Measurements from ENCODE around the gene TEDC1.

TEDC1 gene

GRCh38 chr14:105494606-105494929 is 3.5 kb downstream of the TEDC1 start:
- Histone ChIP-seq H3K27ac (ENCODE audit: low read depth, low read length) (no peak overlapping the region), H3K9me2 (replicated peaks; ENCODE audit: control insufficient read depth, low read length) (no peaks in the 10 kb centered on the region), H3K36me3 (ENCODE audit: control insufficient read depth, low read length) (peaks cover 9% of the 10 kb centered on the region), H3K4me2 (ENCODE audit: low read length) (no peak overlapping the region), H3K27me3 (ENCODE audit: control insufficient read depth, low read length) (no peaks in the 10 kb centered on the region), H3K9me3 (ENCODE audit: control insufficient read depth, insufficient read depth, low read length) (no peaks in the 10 kb centered on the region), H4K20me1 (ENCODE audit: control insufficient read depth, insufficient read depth, low read depth, low read length) (peaks cover 8% of the 10 kb centered on the region; the same call in 1 of the 2 replicates), H3K4me1 (ENCODE audit: control insufficient read depth, low read length) (peaks cover 11% of the 10 kb centered on the region), H3K79me2 (ENCODE audit: control insufficient read depth, low read length) (peaks cover 9% of the 10 kb centered on the region), H3F3A (ENCODE audit: control insufficient read depth, insufficient read depth) (no peaks in the 10 kb centered on the region), H3K4me3 (ENCODE audit: low read length) (no peak overlapping the region)
- TF ChIP-seq, protein P1, sequence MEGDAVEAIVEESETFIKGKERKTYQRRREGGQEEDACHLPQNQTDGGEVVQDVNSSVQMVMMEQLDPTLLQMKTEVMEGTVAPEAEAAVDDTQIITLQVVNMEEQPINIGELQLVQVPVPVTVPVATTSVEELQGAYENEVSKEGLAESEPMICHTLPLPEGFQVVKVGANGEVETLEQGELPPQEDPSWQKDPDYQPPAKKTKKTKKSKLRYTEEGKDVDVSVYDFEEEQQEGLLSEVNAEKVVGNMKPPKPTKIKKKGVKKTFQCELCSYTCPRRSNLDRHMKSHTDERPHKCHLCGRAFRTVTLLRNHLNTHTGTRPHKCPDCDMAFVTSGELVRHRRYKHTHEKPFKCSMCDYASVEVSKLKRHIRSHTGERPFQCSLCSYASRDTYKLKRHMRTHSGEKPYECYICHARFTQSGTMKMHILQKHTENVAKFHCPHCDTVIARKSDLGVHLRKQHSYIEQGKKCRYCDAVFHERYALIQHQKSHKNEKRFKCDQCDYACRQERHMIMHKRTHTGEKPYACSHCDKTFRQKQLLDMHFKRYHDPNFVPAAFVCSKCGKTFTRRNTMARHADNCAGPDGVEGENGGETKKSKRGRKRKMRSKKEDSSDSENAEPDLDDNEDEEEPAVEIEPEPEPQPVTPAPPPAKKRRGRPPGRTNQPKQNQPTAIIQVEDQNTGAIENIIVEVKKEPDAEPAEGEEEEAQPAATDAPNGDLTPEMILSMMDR (IDR thresholded peaks at IDR 0.05; ENCODE audit: low read depth, low read length, poor library complexity, severe bottlenecking), result no peak
- no peak for TF ChIP-seq EZH2phosphoT487 (IDR thresholded peaks at IDR 0.05; ENCODE audit: borderline replicate concordance, low read length)

GRCh38 chr14:105495101-105495989 is 4.3 kb downstream of the TEDC1 start:
- no peak overlapping the region for H3K4me2 ChIP-seq (ENCODE audit: low read length)
- peaks cover 9% of the 10 kb centered on the region for H3K79me2 ChIP-seq (ENCODE audit: control insufficient read depth, low read length)
- peaks cover 8% of the 10 kb centered on the region; the same call in 1 of the 2 replicates for H4K20me1 ChIP-seq (ENCODE audit: control insufficient read depth, insufficient read depth, low read depth, low read length)
- no peak overlapping the region for H3K4me3 ChIP-seq (ENCODE audit: low read length)
- peaks cover 9% of the 10 kb centered on the region for H3K36me3 ChIP-seq (ENCODE audit: control insufficient read depth, low read length)
- H3F3A ChIP-seq (ENCODE audit: control insufficient read depth, insufficient read depth), result no peaks in the 10 kb centered on the region
- H3K9me2 ChIP-seq (replicated peaks; ENCODE audit: control insufficient read depth, low read length), result no peaks in the 10 kb centered on the region
- no peak for TF ChIP-seq EZH2phosphoT487 (IDR thresholded peaks at IDR 0.05; ENCODE audit: borderline replicate concordance, low read length)
- TF ChIP-seq, protein P1 (IDR thresholded peaks at IDR 0.05; ENCODE audit: low read depth, low read length, poor library complexity, severe bottlenecking), result no peak
- H3K4me1 ChIP-seq (ENCODE audit: control insufficient read depth, low read length), result peaks cover 10% of the 10 kb centered on the region
- no peaks in the 10 kb centered on the region for H3K27me3 ChIP-seq (ENCODE audit: control insufficient read depth, low read length)
- no peak overlapping the region for H3K27ac ChIP-seq (ENCODE audit: low read depth, low read length)
- H3K9me3 ChIP-seq (ENCODE audit: control insufficient read depth, insufficient read depth, low read length), result no peaks in the 10 kb centered on the region

- no peak for TF ChIP-seq EZH2phosphoT487 (IDR thresholded peaks at IDR 0.05; ENCODE audit: borderline replicate concordance, low read length)
- TF ChIP-seq, protein P1 (IDR thresholded peaks at IDR 0.05; ENCODE audit: low read depth, low read length, poor library complexity, severe bottlenecking), result no peak
- peaks cover 10% of the 10 kb centered on the region for H3K4me1 ChIP-seq (ENCODE audit: control insufficient read depth, low read length)
- peaks cover 9% of the 10 kb centered on the region for H3K79me2 ChIP-seq (ENCODE audit: control insufficient read depth, low read length)
- H3K27me3 ChIP-seq (ENCODE audit: control insufficient read depth, low read length), result no peaks in the 10 kb centered on the region
- H3K4me3 ChIP-seq (ENCODE audit: low read length), result no peak overlapping the region
- no peak overlapping the region for H3K4me2 ChIP-seq (ENCODE audit: low read length)
- H3K36me3 ChIP-seq (ENCODE audit: control insufficient read depth, low read length), result peaks cover 9% of the 10 kb centered on the region
- no peaks in the 10 kb centered on the region for H3F3A ChIP-seq (ENCODE audit: control insufficient read depth, insufficient read depth)
- no peaks in the 10 kb centered on the region for H3K9me3 ChIP-seq (ENCODE audit: control insufficient read depth, insufficient read depth, low read length)
- peaks cover 8% of the 10 kb centered on the region; the same call in 1 of the 2 replicates for H4K20me1 ChIP-seq (ENCODE audit: control insufficient read depth, insufficient read depth, low read depth, low read length)
- no peak overlapping the region for H3K27ac ChIP-seq (ENCODE audit: low read depth, low read length)
- H3K9me2 ChIP-seq (replicated peaks; ENCODE audit: control insufficient read depth, low read length), result no peaks in the 10 kb centered on the region
Measured at GRCh38 chr14:105495990-105496830, 5.2 kb downstream of the TEDC1 start.
